ENCODE data around the gene SPIB.
A peak's percentile ranks its signal among the peaks of the same experiment; 100 is the strongest.
"Not testable (repeated sequence)": the region's sequence is repeated elsewhere in the genome, so short reads cannot be mapped to it uniquely, and the experiment has no call there.

The SPIB gene

DNA sequence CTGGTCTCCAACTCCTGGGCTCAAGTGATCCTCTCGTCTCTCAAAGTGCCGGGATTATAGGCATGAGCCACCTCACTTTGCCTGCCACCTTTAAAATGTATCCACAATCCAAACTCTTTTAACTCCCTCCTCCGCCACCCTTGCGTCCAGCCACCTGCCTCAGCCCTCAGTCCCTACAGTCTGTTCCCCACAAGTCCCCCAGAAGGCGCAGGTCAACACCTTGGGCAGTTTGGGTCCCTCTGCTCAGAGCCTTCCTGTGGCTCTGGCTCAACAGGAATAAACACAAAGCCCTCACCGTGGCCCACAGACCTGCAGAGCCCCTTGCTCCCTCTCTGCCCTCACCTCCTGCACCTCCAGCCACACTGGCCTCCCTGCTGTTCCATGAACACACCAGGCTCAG is 50.1 kb downstream of the SPIB start:
- no peak for DNase-seq (ENCODE audit: low read depth, low spot score)

DNA sequence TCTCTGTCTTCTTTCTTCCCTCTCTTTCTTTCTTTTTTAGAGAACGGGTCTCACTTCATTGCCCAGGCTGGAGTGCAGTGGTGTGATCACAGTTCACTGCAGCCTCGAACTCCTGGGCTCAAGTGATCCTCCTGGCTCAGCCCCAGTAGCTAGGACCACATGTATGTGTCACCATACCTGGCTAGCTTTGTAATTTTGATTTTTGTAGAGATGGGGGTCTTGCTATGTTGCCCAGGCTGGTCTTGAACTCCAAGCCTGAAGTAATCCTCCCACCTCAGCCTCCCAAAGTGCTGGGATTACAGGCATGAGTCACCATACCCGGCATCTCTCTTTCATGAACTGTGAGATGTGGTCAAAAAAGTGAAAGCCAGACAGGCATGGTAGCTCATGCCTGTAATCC is 54.6 kb downstream of the SPIB start:
- DNase-seq (ENCODE audit: low read depth, low spot score), result not testable (repeated sequence)

DNA sequence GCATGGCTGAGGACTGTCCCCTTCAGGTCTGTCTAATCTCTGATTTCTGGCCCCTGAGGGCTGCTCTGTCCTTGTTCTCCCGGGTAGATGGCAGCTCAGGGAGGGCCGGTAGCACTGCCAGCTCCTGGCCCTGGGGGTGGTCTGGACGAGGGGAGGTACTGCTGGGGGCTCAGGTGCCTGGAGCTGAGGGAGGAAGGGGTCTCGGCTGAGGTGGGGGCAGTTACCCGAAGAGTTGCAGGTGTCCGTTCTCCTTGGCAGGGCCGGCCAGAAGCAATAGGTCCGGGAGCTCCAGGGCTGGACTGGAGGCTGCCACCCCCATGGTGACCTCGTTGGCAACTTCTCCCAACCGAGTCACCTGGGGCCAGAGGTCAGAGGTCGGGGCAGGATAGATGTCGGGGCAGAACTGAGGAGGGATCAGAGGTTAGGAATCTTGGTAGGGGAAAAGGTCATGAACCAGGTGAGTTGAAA is 56.4 kb downstream of the SPIB start:
- no peak for DNase-seq (ENCODE audit: low read depth, low spot score)

DNA sequence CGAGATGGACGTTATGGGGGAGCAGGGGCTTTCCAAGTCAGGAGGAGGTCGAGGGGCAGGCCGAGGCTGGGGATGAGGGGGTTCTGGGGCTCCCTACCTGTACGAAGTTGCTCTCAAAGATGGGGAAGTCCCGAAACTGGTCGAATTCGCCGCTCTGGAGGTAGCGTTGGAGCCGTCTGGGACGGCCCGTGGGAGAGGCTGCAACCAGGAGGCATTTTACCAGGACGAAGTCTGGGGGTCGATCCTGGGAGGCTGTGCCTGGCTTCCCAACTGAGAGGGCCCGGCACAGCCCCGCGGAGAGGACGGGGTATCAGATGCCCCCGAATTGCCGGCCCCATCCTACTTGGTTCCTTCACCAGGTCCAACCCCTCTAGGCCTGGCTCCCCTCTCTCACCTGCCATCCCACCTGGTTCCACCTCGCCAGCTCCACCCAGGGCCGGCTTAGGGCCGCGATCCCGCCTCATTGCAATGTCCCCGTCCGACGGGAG is 57.0 kb downstream of the SPIB start:
- no peak for DNase-seq (ENCODE audit: low read depth, low spot score)

DNA sequence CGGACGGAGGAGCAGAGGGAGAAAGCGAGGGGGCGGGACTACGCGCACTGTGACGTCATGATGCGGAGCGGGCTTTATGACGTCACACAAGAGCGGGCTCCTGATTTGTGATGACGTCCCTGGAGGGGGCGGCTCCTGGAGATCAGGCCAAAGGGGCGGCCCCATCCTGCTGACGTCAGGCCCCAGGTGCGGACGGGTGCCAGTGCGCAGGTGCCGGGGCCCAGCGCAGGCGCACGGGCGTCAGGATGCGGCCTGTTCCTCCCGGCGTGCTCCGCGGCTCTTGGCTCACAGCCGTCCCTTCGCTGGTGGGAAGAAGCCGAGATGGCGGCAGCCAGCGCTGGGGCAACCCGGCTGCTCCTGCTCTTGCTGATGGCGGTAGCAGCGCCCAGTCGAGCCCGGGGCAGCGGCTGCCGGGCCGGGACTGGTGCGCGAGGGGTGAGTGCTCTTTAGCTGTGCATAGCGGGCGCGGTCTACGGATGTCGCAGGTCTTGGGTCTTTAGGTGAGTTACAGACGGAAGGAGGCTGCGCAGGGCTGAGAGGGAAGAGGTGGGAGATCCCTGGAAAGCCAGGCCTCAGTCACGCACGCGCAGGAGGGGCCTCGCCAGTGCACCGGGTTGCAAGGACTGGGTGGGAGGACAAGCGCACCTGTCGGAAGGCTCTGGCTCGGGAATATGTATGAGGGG is 57.6 kb downstream of the SPIB start, which contains the start of the genes EMC10 and GARIN5A:
Gene EMC10, plus strand, starts transcription at position 284 of the 683 bp plus-strand sequence. Its CDS starts 38 bp downstream, at position 322.
Gene GARIN5A, minus strand, starts transcription at position 625 of the 683 bp plus-strand sequence. Its CDS starts 460 bp downstream, at position 165.
- DNase-seq (ENCODE audit: low read depth, low spot score), result peak; percentile 86

DNA sequence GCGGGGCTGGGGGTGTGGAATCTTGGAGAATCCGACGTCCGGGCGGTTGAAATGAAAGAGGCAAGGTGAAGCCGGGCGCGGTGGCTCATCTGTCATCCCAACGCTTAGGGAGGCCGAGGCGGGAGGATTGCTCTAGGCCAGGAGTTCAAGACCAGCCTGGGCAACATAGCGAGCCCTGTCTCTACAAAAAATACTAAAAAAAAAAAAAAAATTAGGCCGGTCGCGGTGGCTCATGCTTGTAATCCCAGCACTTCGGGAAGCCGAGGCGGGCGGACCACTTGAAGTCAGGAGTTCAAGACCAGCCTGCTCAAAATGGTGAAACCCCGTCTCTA is 58.1 kb downstream of the SPIB start:
- no peak for DNase-seq (ENCODE audit: low read depth, low spot score)

DNA sequence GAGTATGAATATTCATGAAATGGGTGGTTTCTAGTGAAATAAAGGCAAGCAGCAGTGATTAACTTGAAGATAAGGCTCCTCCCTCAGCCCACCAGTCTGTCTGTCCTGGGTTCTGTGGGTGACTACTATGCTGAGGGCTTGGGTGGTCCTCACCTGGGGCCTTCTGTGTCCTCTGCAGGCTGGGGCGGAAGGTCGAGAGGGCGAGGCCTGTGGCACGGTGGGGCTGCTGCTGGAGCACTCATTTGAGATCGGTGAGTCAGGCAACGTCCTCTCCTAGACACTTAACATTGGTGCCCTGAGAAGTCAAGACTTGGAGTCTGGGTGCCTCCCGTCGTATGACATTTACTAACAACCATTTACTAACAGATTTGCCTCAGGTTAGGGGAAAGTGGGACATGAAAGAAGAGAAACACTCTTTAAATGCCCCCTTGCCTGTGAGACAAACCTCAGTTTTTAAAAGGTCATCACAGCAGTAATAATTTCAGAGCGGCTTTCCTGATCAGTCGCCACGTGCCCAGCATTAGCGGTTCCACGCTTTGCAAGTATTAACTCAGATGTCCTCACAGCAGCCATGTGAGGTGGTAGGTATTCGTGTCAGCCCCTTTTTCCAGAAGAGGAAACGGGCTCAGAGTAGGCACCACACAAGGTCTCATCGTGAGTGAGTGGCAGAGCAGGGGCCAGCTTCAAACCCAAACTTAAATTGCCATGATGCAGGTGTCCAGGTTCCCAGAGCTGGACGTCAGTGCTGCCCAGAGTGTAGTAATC is 59.2 kb downstream of the SPIB start:
- DNase-seq (ENCODE audit: low read depth, low spot score), result no peak

DNA sequence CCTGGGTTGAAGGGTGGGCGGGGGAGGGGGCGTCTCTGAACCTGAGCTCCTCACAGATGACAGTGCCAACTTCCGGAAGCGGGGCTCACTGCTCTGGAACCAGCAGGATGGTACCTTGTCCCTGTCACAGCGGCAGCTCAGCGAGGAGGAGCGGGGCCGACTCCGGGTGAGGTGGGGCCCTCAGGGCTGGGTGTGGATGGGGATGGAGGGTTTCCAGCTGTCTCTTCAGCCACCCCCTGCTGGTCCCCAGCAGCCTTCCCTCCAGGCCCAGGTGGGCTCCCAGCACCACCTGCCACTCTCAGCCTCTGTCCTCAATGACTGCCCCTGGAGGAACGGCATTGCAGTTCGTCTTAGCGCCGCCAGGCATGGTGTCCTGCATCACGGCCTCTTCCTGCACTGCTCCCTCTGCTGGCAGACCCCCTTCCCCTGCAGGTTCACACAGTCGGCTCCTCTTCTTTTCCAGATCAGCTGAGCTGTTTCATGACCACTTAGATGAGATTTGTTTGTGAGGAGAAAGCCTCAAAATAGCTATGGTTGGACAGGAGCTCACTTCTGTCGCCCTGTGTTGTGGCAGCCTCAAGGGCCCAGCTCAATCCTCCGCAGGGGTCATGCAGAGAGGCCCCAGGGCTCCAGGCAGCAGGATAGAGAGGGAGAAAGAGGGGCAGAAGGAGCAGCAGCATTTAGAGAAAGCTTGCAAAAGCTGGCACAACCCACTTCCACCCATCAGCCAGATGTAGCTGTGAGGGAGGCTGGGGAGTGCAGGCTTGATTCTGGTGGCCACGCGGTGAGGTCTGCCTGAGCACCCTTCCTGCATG is 60.4 kb downstream of the SPIB start:
- no peak for DNase-seq (ENCODE audit: low read depth, low spot score)

DNA sequence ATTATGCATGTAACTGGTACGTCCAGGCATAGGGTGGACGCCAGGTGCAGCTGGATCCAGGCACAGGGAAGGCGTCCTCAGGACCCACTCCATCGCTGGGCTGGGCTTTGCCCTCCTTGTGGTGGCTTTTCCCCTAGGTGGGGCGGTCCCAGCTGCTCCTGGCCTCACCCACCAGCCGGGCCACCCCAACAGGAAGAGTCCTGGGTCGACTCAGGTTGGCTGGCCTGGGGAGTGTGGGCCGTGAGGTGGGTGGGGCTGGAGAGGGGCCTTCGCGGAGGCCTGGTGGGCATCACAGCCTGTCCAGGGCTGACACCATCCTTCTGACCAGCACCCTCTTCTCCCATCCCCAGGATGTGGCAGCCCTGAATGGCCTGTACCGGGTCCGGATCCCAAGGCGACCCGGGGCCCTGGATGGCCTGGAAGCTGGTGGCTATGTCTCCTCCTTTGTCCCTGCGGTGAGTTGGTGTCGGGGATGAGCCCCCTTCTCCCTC is 61.1 kb downstream of the SPIB start:
- no peak for DNase-seq (ENCODE audit: low read depth, low spot score)

DNA sequence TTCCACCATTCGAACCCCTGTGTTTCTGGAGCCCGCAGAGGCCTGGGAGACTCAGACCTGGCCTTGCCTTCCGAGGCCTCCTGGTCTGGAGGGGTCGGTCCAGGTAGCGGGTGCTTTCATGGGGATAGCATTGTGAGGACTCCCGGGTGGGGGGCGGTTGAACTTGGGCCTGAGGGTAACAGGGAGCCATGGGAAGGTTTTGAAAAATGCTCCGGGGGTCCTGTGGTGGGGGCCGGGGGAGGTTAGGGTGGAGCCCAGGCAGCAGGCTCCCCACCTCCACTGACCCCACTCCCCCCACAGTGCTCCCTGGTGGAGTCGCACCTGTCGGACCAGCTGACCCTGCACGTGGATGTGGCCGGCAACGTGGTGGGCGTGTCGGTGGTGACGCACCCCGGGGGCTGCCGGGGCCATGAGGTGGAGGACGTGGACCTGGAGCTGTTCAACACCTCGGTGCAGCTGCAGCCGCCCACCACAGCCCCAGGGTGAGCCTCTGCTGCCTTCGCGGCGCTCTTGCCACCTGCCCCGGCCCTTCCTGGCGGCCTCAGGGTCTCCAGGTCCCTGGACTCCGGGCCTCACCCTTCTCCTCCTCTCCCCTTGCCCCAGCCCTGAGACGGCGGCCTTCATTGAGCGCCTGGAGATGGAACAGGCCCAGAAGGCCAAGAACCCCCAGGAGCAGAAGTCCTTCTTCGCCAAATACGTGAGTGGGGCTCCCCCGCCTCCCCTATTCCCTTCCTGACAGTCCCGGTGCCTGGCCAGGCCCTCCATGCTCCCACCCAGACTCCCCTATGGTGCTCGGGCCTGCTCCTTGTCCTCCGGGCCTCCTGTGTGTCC is 61.8 kb downstream of the SPIB start:
- DNase-seq (ENCODE audit: low read depth, low spot score), result no peak

All from activated CD4-positive, CD25-positive, alpha-beta regulatory T cell treated with anti-CD3 and anti-CD28 coated beads, Interleukin-2, amount 50 U/mL, for 16 hours (primary cell).